ENCODE data around the gene CCDC174. TPM values are rescaled to one million over a fixed set of nuclear protein-coding genes. Genes with fewer than 3 reads are reported as not detected.

Gene CCDC174
- total and polyA plus RNA-seq, 11 donors: 8.7 to 16.1 (median 11.7) TPM

DNA sequence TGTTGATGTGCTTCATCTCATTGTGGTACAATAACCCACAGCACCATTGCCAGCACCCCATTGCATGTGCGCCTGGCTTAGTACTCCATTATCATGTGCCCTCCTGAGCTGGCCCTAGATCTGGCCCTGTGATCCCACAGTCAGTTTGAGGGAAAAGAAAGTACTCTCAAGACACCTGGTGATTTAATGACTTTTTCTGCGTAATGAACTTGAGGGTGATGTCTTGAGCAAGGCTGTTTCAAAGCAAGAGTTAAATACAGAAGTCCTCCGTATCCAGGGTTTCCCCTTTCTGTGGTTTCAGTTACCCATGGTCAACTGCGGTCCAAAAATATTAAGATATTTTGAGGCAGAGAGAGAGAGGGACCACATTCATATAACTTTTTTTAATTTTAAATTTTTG lies 39.7 kb downstream of the CCDC174 start:
- H3K4me1 ChIP-seq: peaks cover 0 to 3% (median 0%) of the 10 kb centered on the region in 12 donors
- no peaks in the 10 kb centered on the region for H3K36me3 ChIP-seq
- intact Hi-C loops (cut with DNase I): no loop called here
- DNase-seq (no peak), ATAC-seq (no peak)
- no peak overlapping the region for H3K27ac ChIP-seq
- H3K4me3 ChIP-seq: no peak overlapping the region
- 89 to 91% (median 89%) methylated on average over 4 of the region's 4 CpGs for WGBS, 4 donors
- H3K9me3 ChIP-seq: peaks cover 0 to 20% (median 6%) of the 10 kb centered on the region in 12 donors
- no peak for TF ChIP-seq POLR2A (IDR thresholded peaks at IDR 0.05)
- TF ChIP-seq, protein P1, sequence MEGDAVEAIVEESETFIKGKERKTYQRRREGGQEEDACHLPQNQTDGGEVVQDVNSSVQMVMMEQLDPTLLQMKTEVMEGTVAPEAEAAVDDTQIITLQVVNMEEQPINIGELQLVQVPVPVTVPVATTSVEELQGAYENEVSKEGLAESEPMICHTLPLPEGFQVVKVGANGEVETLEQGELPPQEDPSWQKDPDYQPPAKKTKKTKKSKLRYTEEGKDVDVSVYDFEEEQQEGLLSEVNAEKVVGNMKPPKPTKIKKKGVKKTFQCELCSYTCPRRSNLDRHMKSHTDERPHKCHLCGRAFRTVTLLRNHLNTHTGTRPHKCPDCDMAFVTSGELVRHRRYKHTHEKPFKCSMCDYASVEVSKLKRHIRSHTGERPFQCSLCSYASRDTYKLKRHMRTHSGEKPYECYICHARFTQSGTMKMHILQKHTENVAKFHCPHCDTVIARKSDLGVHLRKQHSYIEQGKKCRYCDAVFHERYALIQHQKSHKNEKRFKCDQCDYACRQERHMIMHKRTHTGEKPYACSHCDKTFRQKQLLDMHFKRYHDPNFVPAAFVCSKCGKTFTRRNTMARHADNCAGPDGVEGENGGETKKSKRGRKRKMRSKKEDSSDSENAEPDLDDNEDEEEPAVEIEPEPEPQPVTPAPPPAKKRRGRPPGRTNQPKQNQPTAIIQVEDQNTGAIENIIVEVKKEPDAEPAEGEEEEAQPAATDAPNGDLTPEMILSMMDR (IDR thresholded peaks at IDR 0.05): no peak
- H3K27me3 ChIP-seq: no peaks in the 10 kb centered on the region

DNA sequence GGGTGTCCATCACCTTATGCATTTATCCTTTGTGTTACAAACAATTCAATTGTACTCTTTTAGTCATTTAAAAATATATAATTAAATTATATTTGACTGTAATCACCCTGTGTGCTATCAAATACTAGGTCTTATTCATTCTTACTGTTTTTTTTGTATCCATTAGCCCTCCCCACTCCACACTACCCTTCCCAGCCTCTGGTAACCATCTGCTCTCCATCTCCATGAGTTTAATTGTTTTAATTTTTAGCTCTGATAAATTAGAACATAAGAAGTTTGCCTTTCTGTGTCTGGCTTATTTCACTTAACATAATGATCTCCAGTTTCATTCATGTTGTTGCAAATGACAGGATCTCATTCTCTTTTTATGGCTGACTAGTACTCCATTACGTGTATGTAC lies 40.2 kb downstream of the CCDC174 start:
- TF ChIP-seq, protein P1 (IDR thresholded peaks at IDR 0.05): no peak
- TF ChIP-seq POLR2A (IDR thresholded peaks at IDR 0.05): no peak
- 93 to 94% (median 94%) methylated on average over 1 of the region's 1 CpG for whole genome bisulfite sequencing, 4 donors

DNA sequence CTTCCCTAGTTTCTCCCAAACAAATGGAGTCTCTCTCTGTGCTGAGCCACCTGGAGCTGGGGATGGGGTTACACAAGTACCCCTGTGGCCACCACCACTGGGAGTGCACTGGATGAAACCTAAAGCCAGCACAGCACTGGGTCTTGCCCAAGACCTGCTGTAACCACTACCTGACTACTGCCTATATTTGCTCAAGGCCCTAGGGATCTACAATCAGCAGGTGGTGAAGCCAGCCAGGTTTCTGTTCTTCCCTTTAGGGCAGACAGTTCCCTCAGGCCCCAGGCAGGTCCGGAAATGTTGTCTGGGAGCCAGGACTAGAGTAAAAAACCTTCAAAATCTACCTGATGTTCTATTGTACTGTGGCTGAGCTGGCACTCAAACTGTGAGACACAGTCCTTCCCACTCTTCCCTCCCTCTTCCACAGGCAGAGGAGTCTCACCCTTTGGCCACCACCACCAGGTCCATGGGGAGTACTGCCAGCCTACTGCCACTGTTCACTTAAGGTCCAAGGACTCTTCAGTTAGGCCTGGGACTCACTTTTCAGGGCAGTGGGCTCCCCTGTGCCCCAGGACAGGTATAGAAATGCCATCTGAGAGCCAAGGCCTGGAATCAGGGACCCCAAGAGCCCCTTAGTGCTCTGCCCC lies 47.2 kb downstream of the CCDC174 start:
- TF ChIP-seq, protein P1 (IDR thresholded peaks at IDR 0.05): no peak
- TF ChIP-seq POLR2A (IDR thresholded peaks at IDR 0.05): no peak
- H3K9me3 ChIP-seq: peaks cover 0 to 8% (median 0%) of the 10 kb centered on the region in 12 donors
- no peaks in the 10 kb centered on the region for H3K27me3 ChIP-seq
- intact Hi-C loops (cut with DNase I): no loop called here
- H3K4me1 ChIP-seq: peaks cover 0 to 4% (median 0%) of the 10 kb centered on the region in 12 donors
- no peak overlapping the region for H3K4me3 ChIP-seq
- no peak overlapping the region for H3K27ac ChIP-seq
- ATAC-seq: peak in 1 of 4 donors; percentile 18
- DNase-seq: no peak
- WGBS, 4 donors: 92 to 100% (median 97%) methylated on average over 1 of the region's 1 CpG
- H3K36me3 ChIP-seq: no peaks in the 10 kb centered on the region

More for the DNA sequence above, 40.2 kb downstream of the CCDC174 start:
- Histone ChIP-seq H3K27ac (no peak overlapping the region), H3K4me3 (no peak overlapping the region), H3K36me3 (no peaks in the 10 kb centered on the region), H3K9me3 (peaks cover 0 to 20% (median 6%) of the 10 kb centered on the region in 12 donors), H3K4me1 (peaks cover 0 to 3% (median 0%) of the 10 kb centered on the region in 12 donors), H3K27me3 (no peaks in the 10 kb centered on the region)
- ATAC-seq (no peak), DNase-seq (no peak)
- intact Hi-C loops (cut with DNase I): no loop called here

DNA sequence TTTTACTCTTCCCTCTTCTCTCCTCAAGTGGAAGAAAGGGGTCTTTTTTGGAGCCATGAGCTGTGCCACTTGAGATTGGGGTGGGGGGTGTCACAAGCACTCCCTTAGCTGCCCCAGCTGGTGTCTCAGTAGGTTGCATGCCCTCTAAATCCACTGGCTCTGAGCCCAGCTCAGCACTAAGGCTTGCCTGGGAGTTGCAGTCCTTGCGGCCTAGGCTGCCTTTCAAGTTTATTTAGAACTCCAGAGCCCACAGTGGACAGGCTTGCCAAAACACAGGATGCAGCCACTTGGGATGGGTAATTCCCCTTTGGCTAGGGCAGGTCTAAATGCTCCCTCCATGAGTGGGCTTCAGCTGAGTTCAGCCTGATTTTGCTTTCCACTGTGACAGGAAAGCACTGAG lies 48.1 kb downstream of the CCDC174 start:
- Histone ChIP-seq H3K27ac (peak overlapping the region in 1 of 12 donors; percentile 19), H3K9me3 (no peaks in the 10 kb centered on the region), H3K36me3 (no peaks in the 10 kb centered on the region), H3K4me1 (peaks cover 0 to 4% (median 0%) of the 10 kb centered on the region in 12 donors), H3K4me3 (no peak overlapping the region), H3K27me3 (no peaks in the 10 kb centered on the region)
- intact Hi-C loops (cut with DNase I): no loop called here
- no peak for TF ChIP-seq POLR2A (IDR thresholded peaks at IDR 0.05)
- TF ChIP-seq, protein P1 (IDR thresholded peaks at IDR 0.05): no peak
- peak; percentile 73 to 91 (median 88) for ATAC-seq
- peak in 4 of 5 donors; percentile 30 to 76 (median 56) for DNase-seq
- WGBS, 4 donors: 37 to 44% (median 40%) methylated on average over 1 of the region's 1 CpG; no CpG with 5 or more reads in 1 of the 4 donors

All from heart left ventricle (tissue), 16 donors.